HepG2 (cell line): ENCODE results near the gene DPP7. TPM values are rescaled to one million over a fixed set of nuclear protein-coding genes. Genes with fewer than 3 reads are reported as not detected.
A peak's percentile ranks its signal among the peaks of the same experiment; 100 is the strongest.

ENCODE experiments used
- ATAC-seq: fragments of 200-7000 bp; cut with Tn5 transposase; 3 replicates; pipeline ENCODE4 v1.9.1; 2020; ENCODE audit warnings: mild to moderate bottlenecking, moderate library complexity
- BruUV-seq: library from RNA; stranded (reverse); fragments of 400-500 nt; replicated peaks from 2 replicates; lab custom pipeline; 2021; lab: Mats Ljungman, UMichigan
- CTCF ChIA-PET: fragments of 300-600 bp; formaldehyde crosslinking; extraction: SDS; loops from one replicate; lab custom pipeline; 2021; ENCODE audit warnings: low total read pairs, inconsistent platforms, low intra/inter-chr PET ratio; lab: Yijun Ruan, JAX
- POLR2A ChIA-PET: fragments of 350-600 bp; sonication (Branson Sonifier 250); formaldehyde crosslinking; loops from one replicate; lab custom pipeline; 2020; ENCODE audit warnings: antibody characterized with exemption, inconsistent platforms; lab: Yijun Ruan, JAX
- DNase-seq: peaks from one replicate; pipeline ENCODE4 v3.0.0-alpha.2; 2015; ENCODE audit warnings: low spot score
- FAIRE-seq: peaks from 3 replicates; lab custom pipeline; 2011; peaks lifted over from hg19 to GRCh38; lab: Jason Lieb, UNC
- H2AFZ ChIP-seq: one replicate; pipeline ENCODE4 v1.6.1; 2011; ENCODE audit warnings: low read length, inconsistent platforms
- H3K27ac ChIP-seq: fragments of 300-600 bp; 3 replicates; pipeline ENCODE4 v1.8.0; 2011; ENCODE audit warnings: mixed run types, mild to moderate bottlenecking, mixed read lengths, low read length, inconsistent platforms; ENCODE audit not compliant: insufficient read depth; ENCODE audit errors: extremely low read length
- H3K27me3 ChIP-seq, 2 experiments: fragments of 200-600 bp in 1 of 2; 2 replicates in 1 of 2; 3 replicates in 1 of 2; pipeline versions ENCODE4 v1.6.0 to v1.8.0; 2011; ENCODE audit warnings: low read length in 2 of 2, mild to moderate bottlenecking in 2 of 2, moderate library complexity in 2 of 2, inconsistent platforms in 1 of 2; ENCODE audit not compliant: insufficient read depth in 2 of 2, control insufficient read depth in 1 of 2
- H3K36me3 ChIP-seq, 2 experiments: fragments of 200-600 bp in 1 of 2; replicated peaks in 1 of 2; 2 replicates in 1 of 2; 3 replicates in 1 of 2; pipeline versions ENCODE4 v1.5.1 to v1.8.0; 2011; ENCODE audit warnings: low read length in 2 of 2, inconsistent platforms in 1 of 2; ENCODE audit not compliant: insufficient read depth in 2 of 2, control insufficient read depth in 1 of 2
- H3K4me1 ChIP-seq: 2 replicates; pipeline ENCODE4 v1.5.1; 2012; ENCODE audit warnings: low read length, inconsistent platforms; ENCODE audit not compliant: insufficient read depth
- H3K4me2 ChIP-seq: 2 replicates; pipeline ENCODE4 v1.6.0; 2011; ENCODE audit warnings: low read depth, low read length, inconsistent platforms
- H3K4me3 ChIP-seq, 3 experiments: fragments of 200-600 bp in 1 of 3; sonication (generic), shearing (Covaris generic) in 1 of 3; replicated peaks in 1 of 3; 2 replicates each; pipeline ENCODE4 v1.5.1; 2011 to 2016; ENCODE audit warnings: low read length in 3 of 3, inconsistent platforms in 2 of 3, low read depth in 2 of 3, mild to moderate bottlenecking in 2 of 3, control low read depth in 1 of 3, mixed read lengths in 1 of 3; ENCODE audit not compliant: insufficient read depth in 1 of 3
- H3K79me2 ChIP-seq: one replicate; pipeline ENCODE4 v1.6.1; 2011; ENCODE audit warnings: low read length, inconsistent platforms; ENCODE audit not compliant: insufficient read depth
- H3K9ac ChIP-seq: 2 replicates; pipeline ENCODE4 v1.6.0; 2011; ENCODE audit warnings: mild to moderate bottlenecking, low read depth, low read length, inconsistent platforms; ENCODE audit not compliant: insufficient read depth
- H3K9me3 ChIP-seq: 2 replicates; pipeline ENCODE4 v1.5.1; 2012; ENCODE audit warnings: mild to moderate bottlenecking, low read length
- H4K20me1 ChIP-seq: 2 replicates; pipeline ENCODE4 v1.6.0; 2011; ENCODE audit warnings: inconsistent platforms, mild to moderate bottlenecking, low read length, moderate library complexity; ENCODE audit not compliant: insufficient read depth
- ATM ChIP-seq: fragments of 450-650 bp; IDR thresholded peaks from 2 replicates; pipeline ENCODE4 v1.7.1; 2017; ENCODE audit warnings: mild to moderate bottlenecking, borderline replicate concordance
- DNMT1 ChIP-seq: sonication (generic); formaldehyde crosslinking; IDR thresholded peaks from 2 replicates; pipeline ENCODE4 v1.5.1; 2020; ENCODE audit warnings: mild to moderate bottlenecking, missing genetic modification reagents
- FOSL1 ChIP-seq: sonication (generic); formaldehyde crosslinking; IDR thresholded peaks from 2 replicates; pipeline ENCODE4 v1.9.0; 2021; ENCODE audit warnings: missing genetic modification reagents, borderline replicate concordance
- FOXA1 ChIP-seq, 2 experiments: fragments of 450-650 bp in 1 of 2; sonication (generic) in 1 of 2; formaldehyde crosslinking in 1 of 2; IDR thresholded peaks; 2 replicates each; pipeline versions ENCODE4 v1.4.0 to v1.6.1; 2016 to 2020; ENCODE audit warnings: missing genetic modification reagents in 1 of 2
- FOXA3 ChIP-seq: IDR thresholded peaks from 2 replicates; pipeline ENCODE4 v1.6.1; 2016; ENCODE audit warnings: missing genetic modification reagents, missing compliant biosample characterization
- HNF4A ChIP-seq: sonication (generic); formaldehyde crosslinking; IDR thresholded peaks from 2 replicates; pipeline ENCODE4 v1.4.0; 2020; ENCODE audit warnings: missing genetic modification reagents
- KDM4B ChIP-seq: sonication (generic); formaldehyde crosslinking; IDR thresholded peaks from 2 replicates; pipeline ENCODE4 v1.4.0; 2020; ENCODE audit warnings: missing genetic modification reagents
- PAWR ChIP-seq: sonication (generic); formaldehyde crosslinking; IDR thresholded peaks from 2 replicates; pipeline ENCODE4 v1.4.0; 2020; ENCODE audit warnings: missing genetic modification reagents, mild to moderate bottlenecking, borderline replicate concordance
- PRMT3 ChIP-seq: sonication (generic); formaldehyde crosslinking; IDR thresholded peaks from 2 replicates; pipeline ENCODE4 v1.8.1; 2022; ENCODE audit warnings: low read depth, mild to moderate bottlenecking, moderate library complexity, missing genetic modification reagents, borderline replicate concordance
- REL ChIP-seq: sonication (generic); formaldehyde crosslinking; conservative IDR thresholded peaks from 2 replicates; pipeline ENCODE4 v1.8.0; 2022; ENCODE audit warnings: mild to moderate bottlenecking, missing genetic modification reagents, moderate library complexity
- SAFB2 ChIP-seq: sonication (generic); formaldehyde crosslinking; IDR thresholded peaks from 2 replicates; pipeline ENCODE4 v1.5.1; 2020; ENCODE audit warnings: missing genetic modification reagents, low read depth, mild to moderate bottlenecking, borderline replicate concordance
- ZFX ChIP-seq: sonication (generic); formaldehyde crosslinking; IDR thresholded peaks from 2 replicates; pipeline ENCODE4 v1.4.0; 2020; ENCODE audit warnings: mild to moderate bottlenecking, low read depth, missing genetic modification reagents, moderate library complexity
- ZNF20 ChIP-seq: sonication (generic); formaldehyde crosslinking; IDR thresholded peaks from 2 replicates; pipeline ENCODE4 v1.4.0; 2020; ENCODE audit warnings: mild to moderate bottlenecking, moderate library complexity, missing genetic modification reagents
- ZNF331 ChIP-seq: sonication (generic); formaldehyde crosslinking; IDR thresholded peaks from 2 replicates; pipeline ENCODE4 v1.4.0; 2020; ENCODE audit warnings: missing genetic modification reagents
- ZNF350 ChIP-seq: sonication (generic); formaldehyde crosslinking; IDR thresholded peaks from 2 replicates; pipeline ENCODE4 v1.4.0; 2020; ENCODE audit warnings: mild to moderate bottlenecking, low read depth, missing genetic modification reagents, borderline replicate concordance
- ZNF451 ChIP-seq: sonication (generic); formaldehyde crosslinking; IDR thresholded peaks from 2 replicates; pipeline ENCODE4 v1.5.0; 2020; ENCODE audit warnings: mild to moderate bottlenecking, missing genetic modification reagents
- ZNF468 ChIP-seq: sonication (generic); formaldehyde crosslinking; IDR thresholded peaks from 2 replicates; pipeline ENCODE4 v1.8.0; 2022; ENCODE audit warnings: mild to moderate bottlenecking, moderate library complexity, missing genetic modification reagents
- ZNF83 ChIP-seq: sonication (generic); formaldehyde crosslinking; IDR thresholded peaks from 2 replicates; pipeline ENCODE4 v1.4.0; 2020; ENCODE audit warnings: missing genetic modification reagents, mild to moderate bottlenecking, borderline replicate concordance
- WGBS: methylation state at CpG from one replicate; pipeline ENCODE4 v1.1.6; 2017; ENCODE audit warnings: low lambda C conversion rate; 5-methylcytosine and 5-hydroxymethylcytosine counted together
- in situ Hi-C: cut with HindIII; loops from 2 replicates; pipeline ENCODE4 v1.10.0; 2017; ENCODE audit warnings: low pct_unique_long_range_greater_than_20kb; ENCODE audit not compliant: extremely low pct_ligation_motif_present
- intact Hi-C: fragments of 100-400 bp; cut with micrococcal nuclease; formaldehyde crosslinking; loops from one replicate; pipeline ENCODE4 v1.10.0; 2022; ENCODE audit not compliant: unreplicated experiment
- polyA plus RNA-seq, 8 experiments: library from polyadenylated mRNA; depleted of rRNA in 3 of 8; stranded (reverse) in 7 of 8; unstranded in 1 of 8; fragments of >200 nt; fragmentation: Illumina TruSeq in 4 of 8; extraction: Trizol in 4 of 8; gene quantifications; 2 replicates each; pipeline versions ENCODE4 v1.2.1 to v1.2.3, GENCODE V29; 2011 to 2016; ENCODE audit warnings: low read depth in 4 of 8, missing spikeins in 1 of 8, mixed read lengths in 1 of 8; ENCODE audit not compliant: insufficient read depth in 1 of 8
- total RNA-seq, 5 experiments: library from RNA; depleted of rRNA; stranded (reverse); fragments of >200 nt; fragmentation: Illumina TruSeq; extraction: Trizol; gene quantifications; 2 replicates each; pipeline ENCODE4 v1.2.3, GENCODE V29; 2016; ENCODE audit warnings: low read depth in 1 of 5
- TF ChIP-seq, protein P1 (sequence below): IDR thresholded peaks from 2 replicates; pipeline ENCODE4 v1.6.1; 2016; ENCODE audit warnings: low read depth
- TF ChIP-seq, protein P2 (sequence below): sonication (generic); formaldehyde crosslinking; IDR thresholded peaks from 2 replicates; pipeline ENCODE4 v1.5.1; 2020; ENCODE audit warnings: missing genetic modification reagents, mild to moderate bottlenecking, borderline replicate concordance
- TF ChIP-seq, protein P3 (sequence below): IDR thresholded peaks from 2 replicates; pipeline ENCODE4 v1.6.1; 2016; ENCODE audit warnings: low read depth, control low read depth

DPP7 gene
- total and polyA plus RNA-seq, 2 of the 13 experiments (the other 11 are each of a cell fraction or from before 2014, with no cell fraction given), result 1.2 to 4.5 TPM

DNA sequence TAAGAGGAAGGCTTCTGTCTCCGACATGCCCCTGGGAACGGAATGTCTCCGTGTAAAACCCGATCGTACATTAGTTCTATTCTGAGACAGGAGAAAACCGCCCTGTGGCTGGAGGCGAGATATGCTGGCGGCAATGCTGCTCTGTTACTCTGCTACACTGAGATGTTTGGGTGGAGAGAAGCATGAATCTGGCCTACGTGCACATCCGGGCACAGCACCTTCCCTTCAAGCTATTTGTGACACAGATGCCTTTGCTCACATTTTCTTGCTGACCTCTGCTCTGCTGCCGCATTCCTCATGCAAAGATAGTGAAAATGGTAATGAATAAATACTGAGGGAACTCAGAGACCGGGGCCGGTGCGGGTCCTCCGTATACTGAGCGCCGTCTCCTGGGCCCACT, 2.2 kb upstream of the DPP7 start (continued):
- TF ChIP-seq, protein P1, sequence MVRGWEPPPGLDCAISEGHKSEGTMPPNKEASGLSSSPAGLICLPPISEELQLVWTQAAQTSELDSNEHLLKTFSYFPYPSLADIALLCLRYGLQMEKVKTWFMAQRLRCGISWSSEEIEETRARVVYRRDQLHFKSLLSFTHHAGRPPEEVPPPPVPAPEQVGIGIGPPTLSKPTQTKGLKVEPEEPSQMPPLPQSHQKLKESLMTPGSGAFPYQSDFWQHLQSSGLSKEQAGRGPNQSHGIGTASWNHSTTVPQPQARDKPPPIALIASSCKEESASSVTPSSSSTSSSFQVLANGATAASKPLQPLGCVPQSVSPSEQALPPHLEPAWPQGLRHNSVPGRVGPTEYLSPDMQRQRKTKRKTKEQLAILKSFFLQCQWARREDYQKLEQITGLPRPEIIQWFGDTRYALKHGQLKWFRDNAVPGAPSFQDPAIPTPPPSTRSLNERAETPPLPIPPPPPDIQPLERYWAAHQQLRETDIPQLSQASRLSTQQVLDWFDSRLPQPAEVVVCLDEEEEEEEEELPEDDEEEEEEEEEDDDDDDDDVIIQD (CRISPR knock-in tag), result no peak

DNA sequence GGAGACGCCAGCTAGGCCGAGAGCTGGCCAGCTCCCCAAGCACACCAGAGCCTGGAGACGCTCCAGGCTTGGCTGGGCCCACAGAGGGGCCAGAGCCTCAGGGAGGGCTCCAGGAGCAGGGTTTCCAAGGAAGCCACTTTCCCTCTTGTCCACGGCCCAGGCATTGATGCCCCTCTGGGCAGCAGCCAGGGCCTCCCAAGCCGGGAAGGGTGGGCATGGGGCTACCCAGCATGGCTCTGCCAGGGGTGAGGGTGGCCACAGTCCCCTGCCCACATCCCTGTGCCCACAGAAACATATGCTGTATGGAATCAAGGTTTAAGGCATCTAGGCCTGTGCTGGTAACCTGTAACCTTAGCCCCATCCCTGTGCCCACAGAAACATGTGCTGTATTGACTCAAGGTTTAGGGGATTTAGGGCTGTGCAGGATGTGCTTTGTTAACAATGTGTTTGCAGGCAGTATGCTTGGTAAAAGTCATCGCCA, 1.5 kb upstream of the DPP7 start:
- Histone ChIP-seq H4K20me1 (no peaks in the 10 kb centered on the region), H3K36me3 (no peaks in the 10 kb centered on the region), H3K79me2 (no peaks in the 10 kb centered on the region), H3K4me1 (peaks cover 57% of the 10 kb centered on the region), H3K4me3 (peak overlapping the region in 1 of 3 experiments; percentile 44; a peak in 3 of 6 replicates), H3K9ac (no peak overlapping the region; the same call in 1 of the 2 replicates), H3K4me2 (peak overlapping the region; percentile 77), H3K27ac (no peak overlapping the region), H3K27me3 (no peaks in the 10 kb centered on the region), H2AFZ (no peak overlapping the region), H3K9me3 (no peaks in the 10 kb centered on the region)
- WGBS, result 40% methylated on average over 2 of the region's 6 CpGs
- ChIA-PET CTCF (interaction anchor here (1.0 kb wide), 1 partner anchor 48 kb away, joined by 3 read pairs; no protein-coding TSS in a partner anchor), POLR2A (interaction anchor here (0.7 to 1.1 kb wide), 2 partner anchors 12 to 73 kb away, joined by 3 to 6 read pairs; no protein-coding TSS in a partner anchor)
- in situ Hi-C loops, result no loop called here
- ATAC-seq (peak; percentile 19), DNase-seq (no peak), FAIRE-seq (peak; percentile 48)
- no TSS peak for BruUV-seq
- intact Hi-C loops, result loop anchor here (10.0 kb wide), 1 partner anchor 59 kb away; the partner anchor contains the start of genes LRRC26 and TMEM210
- TF ChIP-seq ZNF20 (no peak), KDM4B (CRISPR knock-in tag) (no peak), ZFX (CRISPR knock-in tag) (peak; percentile 70; the same call in 1 of the 2 replicates), FOXA3 (CRISPR knock-in tag) (peak; percentile 39; the same call in 1 of the 2 replicates), SAFB2 (CRISPR knock-in tag) (no peak), ZNF451 (CRISPR knock-in tag) (no peak), HNF4A (no peak), ZNF468 (CRISPR knock-in tag) (no peak), ATM (no peak), FOXA1 (IDR thresholded peaks at IDR 0.05) (no peak), FOXA1 (CRISPR knock-in tag; IDR thresholded peaks at IDR 0.05) (peak; percentile 73), PAWR (CRISPR knock-in tag) (no peak), FOSL1 (CRISPR knock-in tag) (no peak), ZNF83 (CRISPR knock-in tag) (no peak), ZNF350 (CRISPR knock-in tag) (no peak), DNMT1 (no peak), PRMT3 (CRISPR knock-in tag) (no peak), REL (CRISPR knock-in tag) (no peak), ZNF331 (CRISPR knock-in tag) (no peak)
- TF ChIP-seq, protein P2, sequence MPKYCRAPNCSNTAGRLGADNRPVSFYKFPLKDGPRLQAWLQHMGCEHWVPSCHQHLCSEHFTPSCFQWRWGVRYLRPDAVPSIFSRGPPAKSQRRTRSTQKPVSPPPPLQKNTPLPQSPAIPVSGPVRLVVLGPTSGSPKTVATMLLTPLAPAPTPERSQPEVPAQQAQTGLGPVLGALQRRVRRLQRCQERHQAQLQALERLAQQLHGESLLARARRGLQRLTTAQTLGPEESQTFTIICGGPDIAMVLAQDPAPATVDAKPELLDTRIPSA (CRISPR knock-in tag), result no peak
- TF ChIP-seq, protein P3, sequence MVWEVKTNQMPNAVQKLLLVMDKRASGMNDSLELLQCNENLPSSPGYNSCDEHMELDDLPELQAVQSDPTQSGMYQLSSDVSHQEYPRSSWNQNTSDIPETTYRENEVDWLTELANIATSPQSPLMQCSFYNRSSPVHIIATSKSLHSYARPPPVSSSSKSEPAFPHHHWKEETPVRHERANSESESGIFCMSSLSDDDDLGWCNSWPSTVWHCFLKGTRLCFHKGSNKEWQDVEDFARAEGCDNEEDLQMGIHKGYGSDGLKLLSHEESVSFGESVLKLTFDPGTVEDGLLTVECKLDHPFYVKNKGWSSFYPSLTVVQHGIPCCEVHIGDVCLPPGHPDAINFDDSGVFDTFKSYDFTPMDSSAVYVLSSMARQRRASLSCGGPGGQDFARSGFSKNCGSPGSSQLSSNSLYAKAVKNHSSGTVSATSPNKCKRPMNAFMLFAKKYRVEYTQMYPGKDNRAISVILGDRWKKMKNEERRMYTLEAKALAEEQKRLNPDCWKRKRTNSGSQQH, result no peak
